Suprapubic skin (tissue), 4 donors: ENCODE data around the gene CD68. TPM values are rescaled to one million over a fixed set of nuclear protein-coding genes. Genes with fewer than 3 reads are reported as not detected.

ENCODE experiments used
- DNase-seq, 2 donors: peaks; one replicate each; pipeline ENCODE4 v3.0.0-alpha.2; 2019; ENCODE audit warnings: low spot score in 2 of 2
- H3K27ac ChIP-seq: fragments of 200-600 bp; sonication (generic); one replicate; pipeline ENCODE4 v1.5.1; 2019
- H3K27me3 ChIP-seq: fragments of 200-600 bp; sonication (generic); one replicate; pipeline ENCODE4 v1.5.1; 2019
- H3K36me3 ChIP-seq: fragments of 200-600 bp; sonication (generic); one replicate; pipeline ENCODE4 v1.5.1; 2019
- H3K4me1 ChIP-seq: fragments of 200-600 bp; sonication (generic); one replicate; pipeline ENCODE4 v1.5.1; 2019
- H3K4me3 ChIP-seq: fragments of 200-600 bp; sonication (generic); one replicate; pipeline ENCODE4 v1.5.1; 2019; ENCODE audit warnings: mild to moderate bottlenecking
- H3K9me3 ChIP-seq: fragments of 200-600 bp; sonication (generic); one replicate; pipeline ENCODE4 v1.5.1; 2019
- CTCF ChIP-seq, 2 donors: fragments of 200-600 bp in 1 of 2; fragments of 450-650 bp in 1 of 2; sonication (generic) in 1 of 2; IDR thresholded peaks; one replicate each; pipeline ENCODE4 v1.5.1; 2016 to 2019; ENCODE audit warnings: antibody characterized with exemption in 2 of 2, mild to moderate bottlenecking in 1 of 2, moderate library complexity in 1 of 2
- EP300 ChIP-seq: sonication (generic); formaldehyde crosslinking; IDR thresholded peaks from one replicate; pipeline ENCODE4 v1.6.1; 2017; ENCODE audit warnings: antibody characterized with exemption
- POLR2A ChIP-seq, 2 donors: fragments of 450-650 bp; IDR thresholded peaks; one replicate each; pipeline ENCODE4 v1.6.1; 2017; ENCODE audit warnings: antibody characterized with exemption in 2 of 2, mild to moderate bottlenecking in 2 of 2, moderate library complexity in 2 of 2
- POLR2AphosphoS5 ChIP-seq, 3 donors: sonication (generic); formaldehyde crosslinking; IDR thresholded peaks; one replicate each; pipeline ENCODE4 v1.6.1; 2017; ENCODE audit warnings: antibody characterized with exemption in 3 of 3
- WGBS: methylation state at CpG from one replicate; pipeline ENCODE4 v1.1.5; 2018; 5-methylcytosine and 5-hydroxymethylcytosine counted together
- total RNA-seq, 4 donors: library from RNA; depleted of rRNA; stranded (reverse); fragments of >200 nt; gene quantifications; one replicate each; pipeline ENCODE4 v1.1.0, GENCODE V29; 2016

CD68 gene
- total RNA-seq, 4 donors from 2014 or later = 5.0 to 13.2 (median 9.6) TPM

GRCh38 chr17:7577327-7578199 lies 1.9 kb upstream of the CD68 start:
- Histone ChIP-seq H3K27ac (no peak overlapping the region), H3K9me3 (no peaks in the 10 kb centered on the region), H3K27me3 (no peaks in the 10 kb centered on the region), H3K4me1 (peaks cover 85% of the 10 kb centered on the region), H3K4me3 (no peak overlapping the region), H3K36me3 (peaks cover 52% of the 10 kb centered on the region)
- TF ChIP-seq POLR2A (IDR thresholded peaks at IDR 0.05) (no peak), EP300 (no peak), CTCF (IDR thresholded peaks at IDR 0.05) (no peak), POLR2AphosphoS5 (IDR thresholded peaks at IDR 0.05) (no peak)
- no peak for DNase-seq
- 84% methylated on average over 16 of the region's 17 CpGs for WGBS

GRCh38 chr17:7579834-7580603 lies 581 bp downstream of the CD68 start:
- H3K36me3 ChIP-seq = peaks cover 39% of the 10 kb centered on the region
- WGBS = 60% methylated on average over 8 of the region's 12 CpGs
- no peaks in the 10 kb centered on the region for H3K27me3 ChIP-seq
- peak overlapping the region; percentile 60 for H3K4me3 ChIP-seq
- no peak for DNase-seq
- peak overlapping the region; percentile 90 for H3K27ac ChIP-seq
- TF ChIP-seq CTCF (IDR thresholded peaks at IDR 0.05) (no peak), EP300 (no peak), POLR2AphosphoS5 (IDR thresholded peaks at IDR 0.05) (no peak), POLR2A (IDR thresholded peaks at IDR 0.05) (peak in 1 of 2 donors; percentile 4)
- no peaks in the 10 kb centered on the region for H3K9me3 ChIP-seq
- H3K4me1 ChIP-seq = peaks cover 88% of the 10 kb centered on the region

- TF ChIP-seq CTCF (IDR thresholded peaks at IDR 0.05) (no peak), POLR2AphosphoS5 (IDR thresholded peaks at IDR 0.05) (no peak), POLR2A (IDR thresholded peaks at IDR 0.05) (no peak), EP300 (no peak)
- H3K4me1 ChIP-seq = peaks cover 87% of the 10 kb centered on the region
- DNase-seq = no peak
- peak overlapping the region; percentile 60 for H3K4me3 ChIP-seq
- WGBS = 76% methylated on average over 23 of the region's 23 CpGs
- peaks cover 30% of the 10 kb centered on the region for H3K36me3 ChIP-seq
- H3K27ac ChIP-seq = peak overlapping the region; percentile 90
- no peaks in the 10 kb centered on the region for H3K9me3 ChIP-seq
- H3K27me3 ChIP-seq = no peaks in the 10 kb centered on the region
Measured at GRCh38 chr17:7580604-7581575, 1.5 kb downstream of the CD68 start.

- Histone ChIP-seq H3K4me3 (peak overlapping the region; percentile 60), H3K36me3 (peaks cover 19% of the 10 kb centered on the region), H3K9me3 (no peaks in the 10 kb centered on the region), H3K27me3 (no peaks in the 10 kb centered on the region), H3K4me1 (peaks cover 83% of the 10 kb centered on the region), H3K27ac (peak overlapping the region; percentile 96)
- TF ChIP-seq POLR2AphosphoS5 (IDR thresholded peaks at IDR 0.05) (no peak), CTCF (IDR thresholded peaks at IDR 0.05) (no peak), EP300 (no peak), POLR2A (IDR thresholded peaks at IDR 0.05) (no peak)
- DNase-seq = no peak
- WGBS = 73% methylated on average over 5 of the region's 36 CpGs
Measured at GRCh38 chr17:7582396-7583252, 3.2 kb downstream of the CD68 start.
